ENCODE measurements around the gene SDK2.
A peak's percentile ranks its signal among the peaks of the same experiment; 100 is the strongest.

SDK2 gene

DNA sequence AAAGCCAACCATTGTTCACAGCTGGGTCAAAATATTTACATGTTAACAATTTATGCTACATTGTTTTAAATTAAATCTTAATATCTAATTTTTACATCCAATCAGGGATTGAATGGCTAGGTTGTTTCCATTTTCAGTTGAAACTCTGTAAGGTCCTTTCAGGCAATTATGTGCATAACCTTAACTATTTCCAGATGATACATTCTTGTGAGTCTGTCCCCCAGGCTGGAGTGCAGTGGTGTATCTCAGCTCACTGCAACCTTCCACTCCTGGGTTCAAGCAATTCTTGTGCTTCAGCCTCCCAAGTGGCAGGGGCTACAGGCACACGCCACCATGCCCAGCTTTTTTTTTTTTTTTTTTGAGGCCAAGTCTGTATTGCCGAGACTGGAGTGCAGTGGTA lies 342.9 kb downstream of the SDK2 start:
- H3K23ac ChIP-seq (ENCODE audit: low read depth, low read length, poor library complexity), result no peak overlapping the region
- peaks cover 3% of the 10 kb centered on the region for H3K79me1 ChIP-seq (ENCODE audit: low read depth, low read length)
- no peak overlapping the region for H3K27ac ChIP-seq (replicated peaks; ENCODE audit: low read length)
- H3K4me2 ChIP-seq (ENCODE audit: insufficient read depth, low read length, poor library complexity, severe bottlenecking), result no peak overlapping the region
- no peak for DNase-seq (ENCODE audit: low spot score)
- no peak overlapping the region for H2BK5ac ChIP-seq (ENCODE audit: low read length)
- no peak overlapping the region for H2BK120ac ChIP-seq (ENCODE audit: low read depth, low read length)
- no peak overlapping the region for H2BK12ac ChIP-seq (ENCODE audit: low read length)
- WGBS, 2 donors (ENCODE audit: extremely low coverage in 2 of 2, insufficient read length in 2 of 2, insufficient replicate concordance in 1 of 2), result no CpG with 5 or more reads among the region's 2 CpGs
- no peak overlapping the region for H3K18ac ChIP-seq (ENCODE audit: low read length)
- H4K91ac ChIP-seq (ENCODE audit: low read depth, low read length, poor library complexity), result no peak overlapping the region
- no peak overlapping the region for H3K14ac ChIP-seq (ENCODE audit: low read length)
- H3K27me3 ChIP-seq (ENCODE audit: control insufficient read depth in 3 of 3, insufficient read depth in 3 of 3, low read depth in 1 of 3, low read length in 3 of 3), result no peaks in the 10 kb centered on the region
- no peaks in the 10 kb centered on the region for H3K9me3 ChIP-seq (replicated peaks in 1 of 2; ENCODE audit: control insufficient read depth in 2 of 2, insufficient read depth in 1 of 2, low read depth in 1 of 2, low read length in 2 of 2)
- no peak overlapping the region for H3K9ac ChIP-seq (ENCODE audit: low read depth, low read length, poor library complexity)
- peaks cover 3 to 18% of the 10 kb centered on the region in 2 donors for H3K4me1 ChIP-seq (ENCODE audit: control insufficient read depth in 2 of 2, insufficient read depth in 1 of 2, low read depth in 1 of 2, low read length in 2 of 2)
- H3K36me3 ChIP-seq (replicated peaks in 1 of 2; ENCODE audit: control insufficient read depth in 2 of 2, insufficient read depth in 2 of 2, low read length in 2 of 2), result peaks cover 2 to 6% of the 10 kb centered on the region in 2 donors
- no peak overlapping the region for H3K4ac ChIP-seq (ENCODE audit: low read length)
- no peak overlapping the region for H4K8ac ChIP-seq (ENCODE audit: low read depth, low read length)
- no peak overlapping the region for H2AK5ac ChIP-seq (ENCODE audit: low read depth, low read length)
- H2AFZ ChIP-seq (ENCODE audit: low read length), result no peak overlapping the region
- H3K4me3 ChIP-seq (ENCODE audit: low read length in 2 of 2), result no peak overlapping the region
- H2BK15ac ChIP-seq (ENCODE audit: low read length), result no peak overlapping the region

DNA sequence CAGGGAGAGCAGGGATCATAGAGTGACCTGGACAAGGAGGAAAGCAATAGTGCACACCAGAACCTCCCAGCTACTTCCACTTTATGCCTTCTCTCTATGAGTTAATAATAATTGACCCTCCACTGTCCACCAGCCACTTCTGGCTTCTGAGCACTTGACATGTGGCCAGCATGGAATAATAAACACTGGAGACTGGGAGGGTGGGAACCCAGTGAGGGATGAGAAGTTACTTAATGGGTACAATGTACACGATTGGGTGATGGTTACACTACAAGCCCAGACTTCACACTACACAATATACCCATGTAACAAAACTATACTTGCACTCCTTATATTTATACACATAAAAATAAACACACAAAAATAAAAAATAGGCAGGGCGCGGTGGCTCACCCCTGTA lies 343.9 kb downstream of the SDK2 start:
- Histone ChIP-seq H3K23ac (ENCODE audit: low read depth, low read length, poor library complexity) (no peak overlapping the region), H4K8ac (ENCODE audit: low read depth, low read length) (no peak overlapping the region), H3K9me3 (replicated peaks in 1 of 2; ENCODE audit: control insufficient read depth in 2 of 2, insufficient read depth in 1 of 2, low read depth in 1 of 2, low read length in 2 of 2) (no peaks in the 10 kb centered on the region), H3K4me3 (ENCODE audit: low read length in 2 of 2) (no peak overlapping the region), H3K36me3 (replicated peaks in 1 of 2; ENCODE audit: control insufficient read depth in 2 of 2, insufficient read depth in 2 of 2, low read length in 2 of 2) (peaks cover 2 to 3% of the 10 kb centered on the region in 2 donors), H3K4ac (ENCODE audit: low read length) (no peak overlapping the region), H3K18ac (ENCODE audit: low read length) (no peak overlapping the region), H4K91ac (ENCODE audit: low read depth, low read length, poor library complexity) (no peak overlapping the region), H3K27ac (replicated peaks; ENCODE audit: low read length) (no peak overlapping the region), H2BK5ac (ENCODE audit: low read length) (peak overlapping the region; percentile 48), H2AK5ac (ENCODE audit: low read depth, low read length) (no peak overlapping the region), H2AFZ (ENCODE audit: low read length) (no peak overlapping the region), H3K4me1 (ENCODE audit: control insufficient read depth in 2 of 2, insufficient read depth in 1 of 2, low read depth in 1 of 2, low read length in 2 of 2) (peaks cover 2 to 12% of the 10 kb centered on the region in 2 donors), H3K9ac (ENCODE audit: low read depth, low read length, poor library complexity) (peak overlapping the region; percentile 57), H2BK15ac (ENCODE audit: low read length) (no peak overlapping the region), H3K27me3 (ENCODE audit: control insufficient read depth in 3 of 3, insufficient read depth in 3 of 3, low read depth in 1 of 3, low read length in 3 of 3) (no peaks in the 10 kb centered on the region), H3K14ac (ENCODE audit: low read length) (no peak overlapping the region), H2BK120ac (ENCODE audit: low read depth, low read length) (no peak overlapping the region), H2BK12ac (ENCODE audit: low read length) (no peak overlapping the region), H3K79me1 (ENCODE audit: low read depth, low read length) (peaks cover 3% of the 10 kb centered on the region), H3K4me2 (ENCODE audit: insufficient read depth, low read length, poor library complexity, severe bottlenecking) (no peak overlapping the region)
- DNase-seq (ENCODE audit: low spot score), result no peak
- no CpG with 5 or more reads among the region's 3 CpGs for WGBS, 2 donors (ENCODE audit: extremely low coverage in 2 of 2, insufficient read length in 2 of 2, insufficient replicate concordance in 1 of 2)

DNA sequence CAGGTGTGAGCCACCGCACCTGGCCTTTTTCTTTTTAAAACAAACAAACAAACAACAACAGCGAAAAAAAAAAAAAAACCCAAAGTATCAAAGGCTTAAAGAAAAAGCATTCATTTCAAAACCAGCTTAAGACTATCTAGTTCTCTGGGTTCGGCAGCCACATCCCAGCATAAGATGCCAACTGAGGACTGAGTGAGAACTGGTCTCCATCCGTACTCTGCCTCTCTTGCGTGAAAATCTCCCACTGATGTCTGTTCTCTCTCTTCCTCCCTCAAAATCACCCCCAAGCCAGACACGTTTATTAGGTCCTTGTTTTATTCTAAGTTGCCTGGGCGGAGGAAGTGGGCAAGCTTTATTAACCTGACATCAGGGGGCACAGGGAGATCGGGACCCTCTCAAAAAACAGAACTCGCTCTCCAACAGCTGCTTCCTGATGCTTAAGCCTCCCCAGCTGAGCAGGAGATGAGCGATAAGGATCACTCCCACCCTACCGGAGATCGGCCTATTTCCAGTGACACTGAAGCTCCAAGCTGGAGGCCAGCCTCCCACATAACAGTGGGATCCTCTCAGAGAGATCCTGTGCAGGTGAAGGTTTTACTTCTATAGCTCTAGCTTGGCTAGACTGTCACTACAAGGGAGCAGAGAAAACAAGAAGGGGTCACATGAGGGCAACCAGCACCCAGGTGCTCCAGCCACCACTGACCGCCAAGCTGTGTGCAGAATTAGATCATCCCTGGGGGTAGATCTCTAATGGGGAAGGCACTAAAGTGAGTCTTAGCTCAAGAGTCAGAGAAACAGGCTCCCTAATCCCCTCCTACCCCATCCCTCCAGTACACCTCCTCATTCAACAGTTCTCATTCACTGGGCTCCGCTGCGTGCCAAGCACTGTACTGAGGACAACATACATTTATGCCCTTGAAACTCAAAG lies 346.0 kb downstream of the SDK2 start:
- Histone ChIP-seq H4K8ac (ENCODE audit: low read depth, low read length) (no peak overlapping the region), H3K4me2 (ENCODE audit: insufficient read depth, low read length, poor library complexity, severe bottlenecking) (no peak overlapping the region), H2BK12ac (ENCODE audit: low read length) (no peak overlapping the region), H3K9ac (ENCODE audit: low read depth, low read length, poor library complexity) (no peak overlapping the region), H3K14ac (ENCODE audit: low read length) (no peak overlapping the region), H2AK5ac (ENCODE audit: low read depth, low read length) (no peak overlapping the region), H3K36me3 (replicated peaks in 1 of 2; ENCODE audit: control insufficient read depth in 2 of 2, insufficient read depth in 2 of 2, low read length in 2 of 2) (peaks cover 2 to 3% of the 10 kb centered on the region in 2 donors), H3K4me3 (ENCODE audit: low read length in 2 of 2) (no peak overlapping the region), H2BK5ac (ENCODE audit: low read length) (no peak overlapping the region), H2BK15ac (ENCODE audit: low read length) (no peak overlapping the region), H3K4me1 (ENCODE audit: control insufficient read depth in 2 of 2, insufficient read depth in 1 of 2, low read depth in 1 of 2, low read length in 2 of 2) (peaks cover 0 to 8% of the 10 kb centered on the region in 2 donors), H3K23ac (ENCODE audit: low read depth, low read length, poor library complexity) (no peak overlapping the region), H3K4ac (ENCODE audit: low read length) (no peak overlapping the region), H3K27ac (replicated peaks; ENCODE audit: low read length) (no peak overlapping the region), H2AFZ (ENCODE audit: low read length) (no peak overlapping the region), H3K79me1 (ENCODE audit: low read depth, low read length) (peaks cover 3% of the 10 kb centered on the region), H3K27me3 (ENCODE audit: control insufficient read depth in 3 of 3, insufficient read depth in 3 of 3, low read depth in 1 of 3, low read length in 3 of 3) (no peaks in the 10 kb centered on the region), H4K91ac (ENCODE audit: low read depth, low read length, poor library complexity) (no peak overlapping the region), H3K9me3 (replicated peaks in 1 of 2; ENCODE audit: control insufficient read depth in 2 of 2, insufficient read depth in 1 of 2, low read depth in 1 of 2, low read length in 2 of 2) (no peaks in the 10 kb centered on the region), H2BK120ac (ENCODE audit: low read depth, low read length) (no peak overlapping the region), H3K18ac (ENCODE audit: low read length) (no peak overlapping the region)
- no peak for DNase-seq (ENCODE audit: low spot score)
- WGBS, 2 donors (ENCODE audit: extremely low coverage in 2 of 2, insufficient read length in 2 of 2, insufficient replicate concordance in 1 of 2), result no CpG with 5 or more reads among the region's 15 CpGs

DNA sequence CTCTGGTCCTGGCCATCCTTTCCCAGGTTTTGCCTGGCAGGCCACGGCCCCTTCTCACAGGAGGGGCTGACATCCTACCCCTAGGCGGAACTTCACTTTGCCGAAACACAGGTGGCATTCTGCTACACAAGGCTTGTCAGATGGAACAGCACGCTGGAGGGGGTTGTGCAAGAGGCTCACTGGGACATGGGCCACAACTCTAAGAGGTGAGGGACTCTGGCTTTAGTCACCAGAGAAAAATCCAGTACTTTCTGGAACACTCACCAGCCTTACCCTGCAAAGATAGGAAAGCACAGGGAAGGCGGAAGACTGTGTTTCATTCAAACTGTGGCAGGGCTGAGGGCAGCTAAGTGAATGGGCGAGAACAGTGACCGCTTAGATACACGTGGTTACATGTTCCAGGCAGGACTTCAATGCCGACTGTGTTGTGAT lies 350.7 kb downstream of the SDK2 start:
- H2AK5ac ChIP-seq (ENCODE audit: low read depth, low read length), result no peak overlapping the region
- H3K79me1 ChIP-seq (ENCODE audit: low read depth, low read length), result peaks cover 14% of the 10 kb centered on the region
- H3K14ac ChIP-seq (ENCODE audit: low read length), result no peak overlapping the region
- H4K91ac ChIP-seq (ENCODE audit: low read depth, low read length, poor library complexity), result no peak overlapping the region
- no peak overlapping the region for H3K4me2 ChIP-seq (ENCODE audit: insufficient read depth, low read length, poor library complexity, severe bottlenecking)
- no peak overlapping the region for H3K4me3 ChIP-seq (ENCODE audit: low read length in 2 of 2)
- no peak overlapping the region for H2BK15ac ChIP-seq (ENCODE audit: low read length)
- no peak overlapping the region for H3K27ac ChIP-seq (replicated peaks; ENCODE audit: low read length)
- H3K18ac ChIP-seq (ENCODE audit: low read length), result no peak overlapping the region
- peaks cover 2 to 21% of the 10 kb centered on the region in 2 donors for H3K4me1 ChIP-seq (ENCODE audit: control insufficient read depth in 2 of 2, insufficient read depth in 1 of 2, low read depth in 1 of 2, low read length in 2 of 2)
- H2AFZ ChIP-seq (ENCODE audit: low read length), result no peak overlapping the region
- H3K9ac ChIP-seq (ENCODE audit: low read depth, low read length, poor library complexity), result no peak overlapping the region
- H2BK12ac ChIP-seq (ENCODE audit: low read length), result no peak overlapping the region
- H3K27me3 ChIP-seq (ENCODE audit: control insufficient read depth in 3 of 3, insufficient read depth in 3 of 3, low read depth in 1 of 3, low read length in 3 of 3), result no peaks in the 10 kb centered on the region
- H3K4ac ChIP-seq (ENCODE audit: low read length), result no peak overlapping the region
- WGBS, 2 donors (ENCODE audit: extremely low coverage in 2 of 2, insufficient read length in 2 of 2, insufficient replicate concordance in 1 of 2), result no CpG with 5 or more reads among the region's 9 CpGs
- H4K8ac ChIP-seq (ENCODE audit: low read depth, low read length), result no peak overlapping the region
- no peak overlapping the region for H2BK5ac ChIP-seq (ENCODE audit: low read length)
- no peak overlapping the region for H3K23ac ChIP-seq (ENCODE audit: low read depth, low read length, poor library complexity)
- no peak for DNase-seq (ENCODE audit: low spot score)
- no peaks in the 10 kb centered on the region for H3K9me3 ChIP-seq (replicated peaks in 1 of 2; ENCODE audit: control insufficient read depth in 2 of 2, insufficient read depth in 1 of 2, low read depth in 1 of 2, low read length in 2 of 2)
- H3K36me3 ChIP-seq (replicated peaks in 1 of 2; ENCODE audit: control insufficient read depth in 2 of 2, insufficient read depth in 2 of 2, low read length in 2 of 2), result no peaks in the 10 kb centered on the region
- H2BK120ac ChIP-seq (ENCODE audit: low read depth, low read length), result no peak overlapping the region

Measured in neuronal stem cell (in vitro differentiated cells).